Testis (tissue), 3 donors: ENCODE measurements around the gene SH3D21. TPM values are rescaled to one million over a fixed set of nuclear protein-coding genes. Genes with fewer than 3 reads are reported as not detected.

Experiments
- DNase-seq: peaks from one replicate; pipeline ENCODE4 v3.0.0-alpha.2; 2019
- H3K27ac ChIP-seq, 2 donors: fragments of 200-600 bp; sonication (generic); one replicate each; pipeline ENCODE4 v1.5.1; 2019
- H3K27me3 ChIP-seq: fragments of 200-600 bp; sonication (generic); one replicate; pipeline ENCODE4 v1.5.1; 2019
- H3K36me3 ChIP-seq: fragments of 200-600 bp; sonication (generic); one replicate; pipeline ENCODE4 v1.5.1; 2017; ENCODE audit warnings: low read depth; ENCODE audit errors: missing control alignments
- H3K4me1 ChIP-seq: fragments of 200-600 bp; sonication (generic); one replicate; pipeline ENCODE4 v1.5.1; 2019
- H3K4me3 ChIP-seq, 2 donors: fragments of 200-600 bp; sonication (generic); one replicate each; pipeline ENCODE4 v1.5.1; 2017 to 2019
- H3K9me3 ChIP-seq: fragments of 200-600 bp; sonication (generic); one replicate; pipeline ENCODE4 v1.5.1; 2017
- CTCF ChIP-seq, 3 experiments: fragments of 450-650 bp in 2 of 3; fragments of 200-600 bp in 1 of 3; sonication (generic) in 1 of 3; IDR thresholded peaks; one replicate each; pipeline ENCODE4 v1.5.1; 2016 to 2019; ENCODE audit warnings: antibody characterized with exemption in 3 of 3, mild to moderate bottlenecking in 2 of 3, moderate library complexity in 1 of 3
- POLR2A ChIP-seq: fragments of 450-650 bp; IDR thresholded peaks from one replicate; pipeline ENCODE4 v1.6.1; 2017; ENCODE audit warnings: antibody characterized with exemption, mild to moderate bottlenecking, moderate library complexity
- WGBS, 2 donors: methylation state at CpG; one replicate each; pipeline ENCODE4 v1.1.5; 2018; 5-methylcytosine and 5-hydroxymethylcytosine counted together
- intact Hi-C: fragments of 100-400 bp; cut with DNase I; formaldehyde crosslinking; loops from one replicate; pipeline ENCODE4 v1.15.1; 2023; ENCODE audit warnings: low total_unique reads
- polyA plus RNA-seq: library from polyadenylated mRNA; stranded (reverse); fragments of 350-450 nt; fragmentation: Illumina TruSeq; extraction: RNeasy Lipid Tissue Mini Kit (QIAGEN cat#74804); gene quantifications from one replicate; pipeline ENCODE4 v1.2.3, GENCODE V29; 2014; ENCODE audit warnings: low read depth, low replicate concordance; ENCODE audit not compliant: insufficient read depth
- total RNA-seq, 2 donors: library from RNA; depleted of rRNA; stranded (reverse); fragments of >200 nt; gene quantifications; one replicate each; pipeline ENCODE4 v1.2.3, GENCODE V29; 2016

The SH3D21 gene
- total and polyA plus RNA-seq, 3 donors from 2014 or later = 6.8 to 14.9 (median 12.8) TPM

GRCh38 chr1:36324353-36324703 is 18.2 kb downstream of the SH3D21 start:
- H3K36me3 ChIP-seq = no peaks in the 10 kb centered on the region
- H3K9me3 ChIP-seq = no peaks in the 10 kb centered on the region
- H3K4me1 ChIP-seq = peaks cover 18% of the 10 kb centered on the region
- TF ChIP-seq POLR2A = no peak
- TF ChIP-seq CTCF (IDR thresholded peaks at IDR 0.05) = no peak
- no peak for DNase-seq
- H3K27me3 ChIP-seq = no peaks in the 10 kb centered on the region
- H3K27ac ChIP-seq = peak overlapping the region in 1 of 2 donors; percentile 94
- intact Hi-C loops = no loop called here
- 7 to 10% methylated on average over 9 of the region's 9 CpGs for WGBS, 2 donors
- H3K4me3 ChIP-seq = no peak overlapping the region

GRCh38 chr1:36326499-36326898 is 20.3 kb downstream of the SH3D21 start:
- no peak for DNase-seq
- no peak overlapping the region for H3K27ac ChIP-seq
- intact Hi-C loops = no loop called here
- H3K9me3 ChIP-seq = no peaks in the 10 kb centered on the region
- no peaks in the 10 kb centered on the region for H3K27me3 ChIP-seq
- no peaks in the 10 kb centered on the region for H3K36me3 ChIP-seq
- H3K4me1 ChIP-seq = peaks cover 14% of the 10 kb centered on the region
- no peak overlapping the region for H3K4me3 ChIP-seq
- 63 to 71% methylated on average over 5 to 6 of the region's 6 CpGs for WGBS, 2 donors
- no peak for TF ChIP-seq POLR2A

- Histone ChIP-seq H3K4me3 (no peak overlapping the region), H3K27ac (no peak overlapping the region), H3K4me1 (peaks cover 8% of the 10 kb centered on the region), H3K36me3 (no peaks in the 10 kb centered on the region), H3K9me3 (no peaks in the 10 kb centered on the region), H3K27me3 (no peaks in the 10 kb centered on the region)
- TF ChIP-seq POLR2A (no peak), CTCF (IDR thresholded peaks at IDR 0.05) (no peak)
- 92 to 93% methylated on average over 9 of the region's 9 CpGs for WGBS, 2 donors
- intact Hi-C loops = no loop called here
- DNase-seq = no peak
Measured at GRCh38 chr1:36327421-36328087, 21.4 kb downstream of the SH3D21 start.

- peaks cover 8% of the 10 kb centered on the region for H3K4me1 ChIP-seq
- DNase-seq = no peak
- no peaks in the 10 kb centered on the region for H3K9me3 ChIP-seq
- no peak overlapping the region for H3K4me3 ChIP-seq
- WGBS, 2 donors = 84 to 92% methylated on average over 4 to 6 of the region's 6 CpGs
- no peak for TF ChIP-seq POLR2A
- no peaks in the 10 kb centered on the region for H3K27me3 ChIP-seq
- no peak overlapping the region for H3K27ac ChIP-seq
- H3K36me3 ChIP-seq = no peaks in the 10 kb centered on the region
- intact Hi-C loops = no loop called here
Measured at GRCh38 chr1:36328088-36328480, 21.9 kb downstream of the SH3D21 start.

GRCh38 chr1:36328713-36329112 is 22.5 kb downstream of the SH3D21 start:
- TF ChIP-seq CTCF (IDR thresholded peaks at IDR 0.05) (no peak), POLR2A (no peak)
- no peak overlapping the region for H3K27ac ChIP-seq
- no peaks in the 10 kb centered on the region for H3K9me3 ChIP-seq
- H3K4me3 ChIP-seq = no peak overlapping the region
- intact Hi-C loops = no loop called here
- 65 to 74% methylated on average over 6 of the region's 6 CpGs for WGBS, 2 donors
- H3K4me1 ChIP-seq = peaks cover 8% of the 10 kb centered on the region
- H3K27me3 ChIP-seq = no peaks in the 10 kb centered on the region
- H3K36me3 ChIP-seq = no peaks in the 10 kb centered on the region
- DNase-seq = peak; percentile 47

GRCh38 chr1:36329817-36330216 is 23.6 kb downstream of the SH3D21 start:
- no peak overlapping the region for H3K4me3 ChIP-seq
- H3K36me3 ChIP-seq = no peaks in the 10 kb centered on the region
- no peaks in the 10 kb centered on the region for H3K27me3 ChIP-seq
- DNase-seq = no peak
- no peak overlapping the region for H3K27ac ChIP-seq
- peaks cover 5% of the 10 kb centered on the region for H3K4me1 ChIP-seq
- TF ChIP-seq CTCF (IDR thresholded peaks at IDR 0.05) = no peak
- TF ChIP-seq POLR2A = no peak
- 90 to 94% methylated on average over 9 of the region's 9 CpGs for WGBS, 2 donors
- intact Hi-C loops = no loop called here
- H3K9me3 ChIP-seq = no peaks in the 10 kb centered on the region
